Measurements from ENCODE around the gene ERVW-1.

DNA sequence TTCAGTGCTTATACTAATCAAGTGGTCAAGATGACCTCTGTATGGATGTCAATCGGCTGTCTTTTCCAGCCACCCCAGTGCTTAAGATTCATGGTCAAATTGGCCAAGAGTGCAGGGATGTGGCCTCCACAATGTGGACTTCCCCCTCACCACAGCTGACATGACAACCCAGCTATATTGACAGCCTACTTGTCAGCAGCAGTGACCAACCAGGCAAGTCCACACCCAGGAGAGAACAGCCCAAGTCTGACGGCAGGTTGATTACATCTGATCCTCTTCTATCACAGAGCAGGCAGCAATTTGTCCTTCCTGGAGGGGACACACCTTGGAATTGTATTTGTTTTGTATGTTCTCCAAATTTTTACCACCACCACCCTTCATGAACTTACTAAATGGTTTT is 8.2 kb upstream of the ERVW-1 start:
- no peak for TF ChIP-seq CTCF (conservative IDR thresholded peaks at IDR 0.05)
- no peak for TF ChIP-seq ZFX (IDR thresholded peaks at IDR 0.05)

Data from C4-2B (cell line).